Lung (tissue), 12 donors: ENCODE data around the gene GPC6. TPM values are rescaled to one million over a fixed set of nuclear protein-coding genes. Genes with fewer than 3 reads are reported as not detected.

Source experiments
- ATAC-seq: fragments of 200-7000 bp; cut with Tn5 transposase; one replicate; pipeline ENCODE4 v1.9.1; 2020; ENCODE audit warnings: moderate number of reproducible peaks; ENCODE audit not compliant: insufficient read depth, low FRiP score
- DNase-seq, 3 donors: peaks; one replicate each; pipeline ENCODE4 v3.0.0-alpha.2; 2013 to 2017
- H3K27ac ChIP-seq, 2 donors: one replicate each; pipeline ENCODE4 v1.5.1; 2013; ENCODE audit warnings: mild to moderate bottlenecking in 2 of 2, moderate library complexity in 2 of 2, control low read depth in 1 of 2, inconsistent platforms in 1 of 2, low read depth in 1 of 2, low read length in 1 of 2
- H3K27me3 ChIP-seq, 3 donors: one replicate each; pipeline ENCODE4 v1.5.1; 2013; ENCODE audit warnings: low read length in 2 of 3; ENCODE audit not compliant: control insufficient read depth in 3 of 3, insufficient read depth in 3 of 3
- H3K36me3 ChIP-seq, 4 donors: one replicate each; pipeline ENCODE4 v1.5.1; 2013; ENCODE audit warnings: low read length in 4 of 4, mild to moderate bottlenecking in 1 of 4, moderate library complexity in 1 of 4; ENCODE audit not compliant: control insufficient read depth in 4 of 4, insufficient read depth in 4 of 4
- H3K4me1 ChIP-seq, 5 donors: one replicate each; pipeline ENCODE4 v1.5.1; 2013; ENCODE audit warnings: low read length in 5 of 5, mild to moderate bottlenecking in 2 of 5, moderate library complexity in 1 of 5; ENCODE audit not compliant: control insufficient read depth in 5 of 5, insufficient read depth in 5 of 5
- H3K4me3 ChIP-seq: one replicate; pipeline ENCODE4 v1.5.1; 2013; ENCODE audit warnings: mild to moderate bottlenecking, control low read depth, moderate library complexity
- H3K9ac ChIP-seq, 2 donors: one replicate each; pipeline ENCODE4 v1.5.1; 2013; ENCODE audit warnings: low read length in 2 of 2, control low read depth in 1 of 2; ENCODE audit not compliant: insufficient read depth in 1 of 2
- H3K9me3 ChIP-seq, 4 donors: one replicate each; pipeline ENCODE4 v1.5.1; 2013; ENCODE audit warnings: low read length in 3 of 4, mild to moderate bottlenecking in 1 of 4, moderate library complexity in 1 of 4; ENCODE audit not compliant: control insufficient read depth in 4 of 4, insufficient read depth in 3 of 4
- WGBS, 2 donors: extraction: QIAGEN DNeasy Blood & Tissue Kit; methylation state at CpG; one replicate each; pipeline ENCODE4 v1.1.7; 2013; 5-methylcytosine and 5-hydroxymethylcytosine counted together
- polyA plus RNA-seq, 2 donors: library from polyadenylated mRNA; stranded (reverse); fragments of 200-250 nt; gene quantifications; one replicate each; pipeline ENCODE4 v1.2.1, GENCODE V29; 2013
- total RNA-seq, 2 donors: library from RNA; depleted of rRNA in 1 of 2; stranded (reverse); fragments of >200 nt in 1 of 2; gene quantifications; one replicate each; pipeline ENCODE4 v1.2.1, GENCODE V29; 2014 to 2021
- TF ChIP-seq, protein P1 (sequence below): IDR thresholded peaks from 2 replicates; pipeline ENCODE4 v1.5.1; 2012; ENCODE audit warnings: mild to moderate bottlenecking; ENCODE audit errors: control extremely low read depth, extremely low read depth
- donor health status: control.
- donor health status: control.
- donor health status: Bipolar disorder and iron deficiency.
- donor health status: healthy.
- donor health status: DM: yes; HTN: yes; CAD: no.

GPC6 gene
- total and polyA plus RNA-seq, 4 donors: 0.45 to 31.4 (median 4.8) TPM

DNA sequence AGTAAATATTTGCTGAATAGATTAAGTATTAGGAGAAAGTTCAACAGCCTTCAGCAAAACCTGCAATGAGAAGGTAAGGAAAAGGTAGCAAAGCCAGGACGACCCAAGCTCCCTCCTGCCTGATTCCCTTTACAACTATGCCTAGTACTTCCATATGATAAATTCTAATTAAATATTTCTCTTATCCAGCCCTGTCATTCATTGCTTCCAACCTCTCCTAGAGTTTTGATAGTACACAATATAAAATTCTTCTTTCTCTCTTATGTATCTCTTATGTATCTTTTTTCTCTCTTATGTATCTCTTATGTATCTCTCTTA is 1065.7 kb downstream of the GPC6 start:
- H3K36me3 ChIP-seq: no peaks in the 10 kb centered on the region
- no peak for ATAC-seq
- H3K9me3 ChIP-seq: no peaks in the 10 kb centered on the region
- TF ChIP-seq, protein P1, sequence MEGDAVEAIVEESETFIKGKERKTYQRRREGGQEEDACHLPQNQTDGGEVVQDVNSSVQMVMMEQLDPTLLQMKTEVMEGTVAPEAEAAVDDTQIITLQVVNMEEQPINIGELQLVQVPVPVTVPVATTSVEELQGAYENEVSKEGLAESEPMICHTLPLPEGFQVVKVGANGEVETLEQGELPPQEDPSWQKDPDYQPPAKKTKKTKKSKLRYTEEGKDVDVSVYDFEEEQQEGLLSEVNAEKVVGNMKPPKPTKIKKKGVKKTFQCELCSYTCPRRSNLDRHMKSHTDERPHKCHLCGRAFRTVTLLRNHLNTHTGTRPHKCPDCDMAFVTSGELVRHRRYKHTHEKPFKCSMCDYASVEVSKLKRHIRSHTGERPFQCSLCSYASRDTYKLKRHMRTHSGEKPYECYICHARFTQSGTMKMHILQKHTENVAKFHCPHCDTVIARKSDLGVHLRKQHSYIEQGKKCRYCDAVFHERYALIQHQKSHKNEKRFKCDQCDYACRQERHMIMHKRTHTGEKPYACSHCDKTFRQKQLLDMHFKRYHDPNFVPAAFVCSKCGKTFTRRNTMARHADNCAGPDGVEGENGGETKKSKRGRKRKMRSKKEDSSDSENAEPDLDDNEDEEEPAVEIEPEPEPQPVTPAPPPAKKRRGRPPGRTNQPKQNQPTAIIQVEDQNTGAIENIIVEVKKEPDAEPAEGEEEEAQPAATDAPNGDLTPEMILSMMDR: no peak
- H3K4me1 ChIP-seq: no peaks in the 10 kb centered on the region
- no peak for DNase-seq
- 80 to 85% methylated on average over 1 of the region's 1 CpG for WGBS, 2 donors
- H3K27me3 ChIP-seq: no peaks in the 10 kb centered on the region
- H3K4me3 ChIP-seq: no peak overlapping the region
- H3K9ac ChIP-seq: no peak overlapping the region
- no peak overlapping the region for H3K27ac ChIP-seq

DNA sequence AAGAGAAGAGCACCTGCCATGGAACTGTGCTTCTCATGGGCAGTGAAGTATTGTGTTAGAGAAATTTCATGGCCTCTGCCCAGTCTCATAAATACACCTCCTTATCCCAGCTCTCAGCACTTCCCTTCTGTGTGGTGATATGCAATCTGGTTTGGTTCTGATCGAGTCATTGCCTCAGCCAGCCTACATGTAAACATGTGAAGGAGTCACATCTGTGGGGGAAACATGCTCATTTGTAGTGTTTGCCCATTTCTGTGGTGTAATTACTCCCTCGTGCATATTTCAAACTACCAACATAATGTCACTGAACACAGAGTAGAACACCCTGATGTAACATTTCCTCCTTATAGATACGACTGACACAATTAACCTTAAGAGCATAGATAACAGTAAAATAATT is 1069.9 kb downstream of the GPC6 start:
- ATAC-seq (no peak), DNase-seq (no peak)
- no peaks in the 10 kb centered on the region for H3K27me3 ChIP-seq
- H3K9me3 ChIP-seq: no peaks in the 10 kb centered on the region
- H3K4me1 ChIP-seq: no peaks in the 10 kb centered on the region
- TF ChIP-seq, protein P1: no peak
- H3K36me3 ChIP-seq: no peaks in the 10 kb centered on the region
- 67 to 74% methylated on average over 3 of the region's 3 CpGs for WGBS, 2 donors
- no peak overlapping the region for H3K27ac ChIP-seq
- no peak overlapping the region for H3K9ac ChIP-seq
- H3K4me3 ChIP-seq: no peak overlapping the region

DNA sequence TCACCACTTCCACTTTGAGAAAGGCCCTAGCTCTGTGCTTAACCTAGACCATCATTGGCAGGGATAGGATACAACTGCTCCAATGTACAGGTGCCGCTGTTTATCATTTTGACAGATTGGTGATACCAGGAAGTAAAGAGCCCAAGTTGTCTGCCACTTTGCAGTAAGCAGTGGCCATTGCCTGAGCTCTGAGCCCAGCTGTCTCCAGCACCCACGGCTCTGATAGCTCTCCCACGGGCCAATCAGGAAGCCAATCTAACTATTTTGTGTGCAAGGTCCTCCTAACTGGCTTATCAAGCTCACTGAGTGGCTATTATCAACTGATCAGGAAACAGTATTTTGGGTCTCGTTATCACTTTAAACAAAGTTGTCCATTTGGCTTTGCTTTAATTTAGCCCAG is 1071.7 kb downstream of the GPC6 start:
- ATAC-seq (no peak), DNase-seq (no peak)
- no peaks in the 10 kb centered on the region for H3K27me3 ChIP-seq
- H3K9me3 ChIP-seq: no peaks in the 10 kb centered on the region
- no peak overlapping the region for H3K4me3 ChIP-seq
- H3K27ac ChIP-seq: no peak overlapping the region
- H3K9ac ChIP-seq: no peak overlapping the region
- no peaks in the 10 kb centered on the region for H3K4me1 ChIP-seq
- TF ChIP-seq, protein P1: no peak
- WGBS, 2 donors: 69 to 76% methylated on average over 4 of the region's 4 CpGs
- no peaks in the 10 kb centered on the region for H3K36me3 ChIP-seq

DNA sequence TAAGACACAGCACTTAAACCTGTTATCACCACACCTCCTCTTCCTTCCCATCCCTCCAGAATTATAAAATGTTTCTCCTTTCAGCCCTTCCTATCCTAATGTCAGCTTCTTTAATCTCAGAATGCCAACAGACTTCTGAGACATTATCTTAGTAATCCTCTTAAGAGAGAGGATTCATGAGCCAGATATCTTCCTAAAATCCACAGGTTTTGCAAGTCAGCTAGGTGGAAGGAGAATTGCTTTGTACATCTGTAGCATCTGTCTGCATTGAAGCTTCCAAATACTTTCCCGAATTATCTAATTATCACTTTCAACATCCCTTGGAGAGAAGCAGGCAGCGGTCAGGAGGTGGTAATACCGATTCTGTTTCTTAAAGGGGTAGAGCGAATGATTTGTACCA is 1073.8 kb downstream of the GPC6 start:
- DNase-seq (no peak), ATAC-seq (no peak)
- TF ChIP-seq, protein P1: no peak
- no peak overlapping the region for H3K27ac ChIP-seq
- 78 to 88% methylated on average over 4 of the region's 4 CpGs for WGBS, 2 donors
- no peaks in the 10 kb centered on the region for H3K36me3 ChIP-seq
- no peaks in the 10 kb centered on the region for H3K27me3 ChIP-seq
- H3K9ac ChIP-seq: no peak overlapping the region
- no peaks in the 10 kb centered on the region for H3K9me3 ChIP-seq
- peaks cover 0 to 6% (median 0%) of the 10 kb centered on the region in 5 donors for H3K4me1 ChIP-seq
- no peak overlapping the region for H3K4me3 ChIP-seq
